NK-92 treated with Interleukin-12 subunit alpha and Interleukin-12 subunit beta, amount 100 ng/mL, for 24 hours (cell line): Measurements from ENCODE around the gene KCNMA1.

Source experiments
- DNase-seq: peaks from one replicate; lab custom pipeline; 2025; lab: John Stamatoyannopoulos, UW

Gene KCNMA1

GRCh38 chr10:77485847-77486246 lies 151.8 kb downstream of the KCNMA1 start:
- DNase-seq, result no peak

- DNase-seq, result no peak
These were observed 155.5 kb downstream of the KCNMA1 start for GRCh38 chr10:77482072-77482471.

GRCh38 chr10:77479586-77479985 lies 158.0 kb downstream of the KCNMA1 start:
- no peak for DNase-seq

GRCh38 chr10:77478962-77479359 lies 158.6 kb downstream of the KCNMA1 start:
- DNase-seq, result no peak

GRCh38 chr10:77478247-77478961 lies 159.2 kb downstream of the KCNMA1 start:
- DNase-seq, result no peak

GRCh38 chr10:77475522-77475921 lies 162.1 kb downstream of the KCNMA1 start:
- DNase-seq, result no peak

- DNase-seq, result no peak
These were observed 162.7 kb downstream of the KCNMA1 start for GRCh38 chr10:77474939-77475338.

- DNase-seq, result no peak
These were observed 163.2 kb downstream of the KCNMA1 start for GRCh38 chr10:77474386-77474785.

- DNase-seq, result no peak
These were observed 165.5 kb downstream of the KCNMA1 start for GRCh38 chr10:77472146-77472545.

- DNase-seq, result no peak
These were observed 166.5 kb downstream of the KCNMA1 start for GRCh38 chr10:77471069-77471536.

GRCh38 chr10:77467422-77467963 lies 170.1 kb downstream of the KCNMA1 start:
- no peak for DNase-seq

- DNase-seq, result no peak
These were observed 173.5 kb downstream of the KCNMA1 start for GRCh38 chr10:77463967-77464745.

GRCh38 chr10:77463499-77463898 lies 174.1 kb downstream of the KCNMA1 start:
- no peak for DNase-seq

GRCh38 chr10:77461636-77462296 lies 175.8 kb downstream of the KCNMA1 start:
- DNase-seq, result no peak

GRCh38 chr10:77459905-77460304 lies 177.7 kb downstream of the KCNMA1 start:
- no peak for DNase-seq

- no peak for DNase-seq
These were observed 178.5 kb downstream of the KCNMA1 start for GRCh38 chr10:77458986-77459590.

GRCh38 chr10:77457721-77458120 lies 179.9 kb downstream of the KCNMA1 start:
- DNase-seq, result no peak

- DNase-seq, result no peak
These were observed 180.3 kb downstream of the KCNMA1 start for GRCh38 chr10:77457266-77457665.

- DNase-seq, result no peak
These were observed 181.2 kb downstream of the KCNMA1 start for GRCh38 chr10:77456414-77456813.

- DNase-seq, result no peak
These were observed 182.0 kb downstream of the KCNMA1 start for GRCh38 chr10:77455561-77455960.

GRCh38 chr10:77452952-77453564 lies 184.6 kb downstream of the KCNMA1 start:
- no peak for DNase-seq

GRCh38 chr10:77451886-77452285 lies 185.7 kb downstream of the KCNMA1 start:
- no peak for DNase-seq
